DOHH2 (cell line): Measurements from ENCODE around the gene ZER1.

Source experiments
- H3F3A ChIP-seq: fragments of 200-600 bp; sonication (generic), shearing (Covaris generic); 2 replicates; pipeline ENCODE4 v1.6.0; 2016; ENCODE audit warnings: antibody characterized with exemption, mild to moderate bottlenecking; ENCODE audit not compliant: control insufficient read depth, insufficient read depth
- H3K27ac ChIP-seq: fragments of 200-600 bp; sonication (generic); 2 replicates; pipeline ENCODE4 v1.5.1; 2014; ENCODE audit warnings: low read depth, mild to moderate bottlenecking, low read length, moderate library complexity
- H3K27me3 ChIP-seq: fragments of 200-600 bp; sonication (generic); 2 replicates; pipeline ENCODE4 v1.6.1; 2014; ENCODE audit warnings: mild to moderate bottlenecking, low read length, mixed read lengths; ENCODE audit not compliant: control insufficient read depth
- H3K36me3 ChIP-seq: fragments of 200-600 bp; sonication (generic); 2 replicates; pipeline ENCODE4 v1.6.1; 2014; ENCODE audit warnings: mild to moderate bottlenecking, low read length, moderate library complexity, mixed read lengths; ENCODE audit not compliant: control insufficient read depth
- H3K4me1 ChIP-seq: fragments of 200-600 bp; sonication (generic); 2 replicates; pipeline ENCODE4 v1.6.1; 2014; ENCODE audit warnings: mild to moderate bottlenecking, low read length, mixed read lengths; ENCODE audit not compliant: control insufficient read depth
- H3K4me2 ChIP-seq: fragments of 200-600 bp; sonication (generic); 2 replicates; pipeline ENCODE4 v1.6.0; 2014; ENCODE audit warnings: mild to moderate bottlenecking, low read length, moderate library complexity
- H3K4me3 ChIP-seq: fragments of 200-600 bp; sonication (generic); 2 replicates; pipeline ENCODE4 v1.5.1; 2014; ENCODE audit warnings: mild to moderate bottlenecking, low read length, mixed read lengths
- H3K79me2 ChIP-seq: fragments of 200-600 bp; sonication (generic); 2 replicates; pipeline ENCODE4 v1.6.1; 2014; ENCODE audit warnings: mild to moderate bottlenecking, low read length, mixed read lengths; ENCODE audit not compliant: control insufficient read depth
- H3K9me2 ChIP-seq: fragments of 200-600 bp; sonication (generic); replicated peaks from 2 replicates; pipeline ENCODE4 v1.6.1; 2014; ENCODE audit warnings: mild to moderate bottlenecking, low read length, mixed read lengths; ENCODE audit not compliant: control insufficient read depth
- H3K9me3 ChIP-seq: fragments of 200-600 bp; sonication (generic); 2 replicates; pipeline ENCODE4 v1.6.1; 2014; ENCODE audit warnings: antibody characterized with exemption, low read length, mixed read lengths; ENCODE audit not compliant: control insufficient read depth, insufficient read depth
- H4K20me1 ChIP-seq: fragments of 200-600 bp; sonication (generic); 2 replicates; pipeline ENCODE4 v1.6.0; 2014; ENCODE audit warnings: low read depth, mild to moderate bottlenecking, antibody characterized with exemption, low read length, moderate library complexity; ENCODE audit not compliant: control insufficient read depth, insufficient read depth
- EZH2phosphoT487 ChIP-seq: fragments of 200-600 bp; sonication (generic); IDR thresholded peaks from 2 replicates; pipeline ENCODE4 v1.6.1; 2017; ENCODE audit warnings: borderline replicate concordance, mild to moderate bottlenecking, antibody characterized with exemption, low read length, moderate library complexity, mixed read lengths
- TF ChIP-seq, protein P1 (sequence below): fragments of 200-600 bp; sonication (generic); IDR thresholded peaks from one replicate; pipeline ENCODE4 v1.5.1; 2014; ENCODE audit warnings: antibody characterized with exemption, mild to moderate bottlenecking, low read depth, low read length; ENCODE audit not compliant: poor library complexity, severe bottlenecking

Gene ZER1

DNA sequence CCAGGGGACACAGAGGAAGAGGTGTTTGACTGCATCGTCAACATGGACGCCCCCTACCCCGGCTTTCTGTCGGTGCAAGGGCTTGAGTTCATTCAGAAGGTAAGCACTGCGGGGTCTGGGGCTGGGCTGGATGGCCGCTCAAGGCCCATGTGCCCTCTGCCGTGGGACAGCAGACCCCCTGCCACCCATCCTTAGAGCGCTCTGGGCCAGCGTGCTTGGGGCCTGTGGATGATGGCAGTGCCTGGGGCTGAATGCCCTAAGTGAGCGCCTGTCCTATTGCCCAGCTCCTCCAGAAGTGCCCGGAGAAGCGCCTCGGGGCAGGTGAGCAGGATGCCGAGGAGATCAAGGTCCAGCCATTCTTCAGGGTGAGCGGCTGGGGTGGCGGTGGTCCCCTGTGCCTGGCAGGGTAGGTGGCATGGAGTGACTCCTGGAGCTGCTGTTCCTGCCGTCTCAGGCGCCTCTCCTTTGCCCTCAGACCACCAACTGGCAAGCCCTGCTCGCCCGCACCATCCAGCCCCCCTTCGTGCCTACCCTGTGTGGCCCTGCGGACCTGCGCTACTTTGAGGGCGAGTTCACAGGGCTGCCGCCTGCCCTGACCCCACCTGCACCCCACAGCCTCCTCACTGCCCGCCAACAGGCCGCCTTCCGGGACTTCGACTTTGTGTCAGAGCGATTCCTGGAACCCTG lies 51.7 kb downstream of the ZER1 start:
- Histone ChIP-seq H3K4me1 (peaks cover 22% of the 10 kb centered on the region), H3K9me3 (no peaks in the 10 kb centered on the region)

DNA sequence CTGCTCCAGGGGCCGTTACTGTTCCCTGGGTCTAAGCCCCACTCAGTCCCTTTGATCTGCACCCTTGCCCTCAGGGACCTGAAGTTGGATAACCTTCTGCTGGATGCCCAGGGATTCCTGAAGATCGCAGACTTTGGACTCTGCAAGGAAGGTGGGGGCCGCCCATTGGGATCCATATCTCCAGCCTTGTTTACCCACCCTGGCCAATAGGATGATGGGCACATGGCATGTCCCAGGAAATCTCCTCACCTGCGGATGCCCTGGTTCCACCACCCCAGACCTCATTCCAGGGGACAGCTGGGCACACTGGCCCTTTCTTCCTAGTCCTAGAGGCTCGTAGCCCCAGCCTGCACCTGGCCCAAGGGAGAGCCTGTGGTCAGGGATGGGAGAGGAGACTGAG lies 53.3 kb downstream of the ZER1 start:
- Histone ChIP-seq H3K9me2 (no peaks in the 10 kb centered on the region), H3K79me2 (peaks cover 13% of the 10 kb centered on the region), H3K4me3 (no peak overlapping the region), H3K9me3 (no peaks in the 10 kb centered on the region), H4K20me1 (no peaks in the 10 kb centered on the region), H3K27ac (no peak overlapping the region), H3K36me3 (peaks cover 16% of the 10 kb centered on the region), H3F3A (no peaks in the 10 kb centered on the region), H3K4me1 (peaks cover 13% of the 10 kb centered on the region), H3K27me3 (no peaks in the 10 kb centered on the region), H3K4me2 (no peak overlapping the region)
- TF ChIP-seq EZH2phosphoT487: no peak
- TF ChIP-seq, protein P1, sequence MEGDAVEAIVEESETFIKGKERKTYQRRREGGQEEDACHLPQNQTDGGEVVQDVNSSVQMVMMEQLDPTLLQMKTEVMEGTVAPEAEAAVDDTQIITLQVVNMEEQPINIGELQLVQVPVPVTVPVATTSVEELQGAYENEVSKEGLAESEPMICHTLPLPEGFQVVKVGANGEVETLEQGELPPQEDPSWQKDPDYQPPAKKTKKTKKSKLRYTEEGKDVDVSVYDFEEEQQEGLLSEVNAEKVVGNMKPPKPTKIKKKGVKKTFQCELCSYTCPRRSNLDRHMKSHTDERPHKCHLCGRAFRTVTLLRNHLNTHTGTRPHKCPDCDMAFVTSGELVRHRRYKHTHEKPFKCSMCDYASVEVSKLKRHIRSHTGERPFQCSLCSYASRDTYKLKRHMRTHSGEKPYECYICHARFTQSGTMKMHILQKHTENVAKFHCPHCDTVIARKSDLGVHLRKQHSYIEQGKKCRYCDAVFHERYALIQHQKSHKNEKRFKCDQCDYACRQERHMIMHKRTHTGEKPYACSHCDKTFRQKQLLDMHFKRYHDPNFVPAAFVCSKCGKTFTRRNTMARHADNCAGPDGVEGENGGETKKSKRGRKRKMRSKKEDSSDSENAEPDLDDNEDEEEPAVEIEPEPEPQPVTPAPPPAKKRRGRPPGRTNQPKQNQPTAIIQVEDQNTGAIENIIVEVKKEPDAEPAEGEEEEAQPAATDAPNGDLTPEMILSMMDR: no peak

More for the DNA sequence above, 51.7 kb downstream of the ZER1 start:
- Histone ChIP-seq H3K27me3 (no peaks in the 10 kb centered on the region), H4K20me1 (no peaks in the 10 kb centered on the region), H3K79me2 (peaks cover 19% of the 10 kb centered on the region), H3K4me2 (no peak overlapping the region), H3F3A (peaks cover 6% of the 10 kb centered on the region; the same call in 1 of the 2 replicates), H3K4me3 (no peak overlapping the region), H3K27ac (no peak overlapping the region), H3K36me3 (peaks cover 20% of the 10 kb centered on the region), H3K9me2 (no peaks in the 10 kb centered on the region)
- TF ChIP-seq EZH2phosphoT487: no peak
- TF ChIP-seq, protein P1: no peak

DNA sequence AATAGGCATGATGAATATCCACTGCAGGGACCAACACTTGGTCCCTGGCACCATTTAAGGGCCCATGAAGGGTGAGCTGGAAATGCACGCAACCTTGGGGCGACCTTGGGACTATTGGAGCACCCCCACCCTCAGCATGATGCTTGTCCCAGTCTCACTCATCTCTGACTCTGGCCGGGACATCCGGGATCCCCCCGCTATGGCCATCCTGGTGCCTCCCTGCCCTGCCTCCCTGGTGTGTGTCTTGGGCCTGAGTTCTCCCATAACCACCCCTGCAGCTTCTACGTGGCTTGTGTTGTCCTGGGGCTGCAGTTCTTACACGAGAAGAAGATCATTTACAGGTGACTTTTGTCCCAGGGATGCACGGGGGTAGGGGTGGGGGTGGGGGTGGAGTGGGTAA lies 53.7 kb downstream of the ZER1 start:
- Histone ChIP-seq H3K27me3 (no peaks in the 10 kb centered on the region), H3K4me1 (peaks cover 10% of the 10 kb centered on the region), H3K4me3 (no peak overlapping the region), H3K79me2 (peaks cover 9% of the 10 kb centered on the region), H3K9me2 (no peaks in the 10 kb centered on the region), H3K4me2 (no peak overlapping the region), H3K9me3 (no peaks in the 10 kb centered on the region), H3K36me3 (peaks cover 16% of the 10 kb centered on the region), H3F3A (no peaks in the 10 kb centered on the region), H3K27ac (no peak overlapping the region), H4K20me1 (no peaks in the 10 kb centered on the region)
- TF ChIP-seq, protein P1: no peak
- TF ChIP-seq EZH2phosphoT487: no peak
